Activated effector memory CD4-positive, alpha-beta T cell treated with Interleukin-2 at 50 U/mL for 16 hours (primary cell): ENCODE data around the gene ALDH3B2.
"Not testable (repeated sequence)": the region's sequence is repeated elsewhere in the genome, so short reads cannot be mapped to it uniquely, and the experiment has no call there.

Source experiments
- DNase-seq: peaks from one replicate; pipeline ENCODE4 v3.0.0-alpha.2; 2020

The ALDH3B2 gene

GRCh38 chr11:67659651-67660165, 14.7 kb downstream of the ALDH3B2 start:
- not testable (repeated sequence) for DNase-seq

GRCh38 chr11:67657300-67657699, 17.1 kb downstream of the ALDH3B2 start:
- no peak for DNase-seq

GRCh38 chr11:67656278-67656922, 18.0 kb downstream of the ALDH3B2 start:
- DNase-seq: no peak

- no peak for DNase-seq
These were observed 20.2 kb downstream of the ALDH3B2 start for GRCh38 chr11:67654225-67654624.

- no peak for DNase-seq
These were observed 21.2 kb downstream of the ALDH3B2 start for GRCh38 chr11:67652965-67653845.

GRCh38 chr11:67651976-67652781, 22.2 kb downstream of the ALDH3B2 start:
- DNase-seq: no peak

DNA sequence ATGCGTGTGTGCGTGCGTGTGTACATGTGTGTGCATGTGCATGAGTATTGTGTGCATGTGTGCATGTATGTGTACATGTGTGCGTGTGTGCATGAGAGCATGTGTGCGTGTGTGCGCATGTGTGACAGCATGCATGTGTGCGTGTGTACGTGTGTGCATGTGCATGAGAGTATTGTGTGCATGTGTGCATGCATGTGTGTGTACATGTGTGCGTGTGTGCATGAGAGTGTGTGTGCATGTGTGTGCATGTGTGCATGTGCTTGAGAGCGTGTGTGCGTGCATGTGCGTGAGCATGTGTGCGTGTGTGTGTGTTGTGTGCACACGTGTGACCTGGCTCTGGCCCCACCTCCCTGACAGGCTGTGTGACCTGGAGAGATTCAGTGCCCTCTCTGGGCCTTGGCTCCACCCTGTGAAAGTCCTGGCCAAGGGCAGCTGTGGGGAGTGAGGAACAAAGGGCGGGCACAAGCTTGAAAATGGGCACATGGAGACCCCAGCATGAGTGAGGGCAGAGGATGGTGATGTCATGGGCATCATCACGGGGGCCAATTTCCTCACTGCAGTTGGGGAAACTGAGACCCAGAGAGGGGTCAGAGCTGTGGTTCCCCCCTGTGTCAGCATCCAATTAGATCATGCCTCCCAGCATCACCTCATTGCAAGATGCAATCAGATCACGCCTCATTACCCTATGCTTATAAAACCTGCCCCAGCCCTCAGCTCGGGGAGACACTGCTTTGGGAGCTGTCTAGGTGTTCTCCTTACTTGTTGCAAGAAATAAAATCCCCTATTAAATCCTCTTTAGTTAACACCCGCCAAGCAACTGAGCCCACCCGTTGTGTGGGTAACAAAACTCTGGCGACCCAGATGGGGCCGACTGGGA, 24.6 kb downstream of the ALDH3B2 start:
- no peak for DNase-seq

DNA sequence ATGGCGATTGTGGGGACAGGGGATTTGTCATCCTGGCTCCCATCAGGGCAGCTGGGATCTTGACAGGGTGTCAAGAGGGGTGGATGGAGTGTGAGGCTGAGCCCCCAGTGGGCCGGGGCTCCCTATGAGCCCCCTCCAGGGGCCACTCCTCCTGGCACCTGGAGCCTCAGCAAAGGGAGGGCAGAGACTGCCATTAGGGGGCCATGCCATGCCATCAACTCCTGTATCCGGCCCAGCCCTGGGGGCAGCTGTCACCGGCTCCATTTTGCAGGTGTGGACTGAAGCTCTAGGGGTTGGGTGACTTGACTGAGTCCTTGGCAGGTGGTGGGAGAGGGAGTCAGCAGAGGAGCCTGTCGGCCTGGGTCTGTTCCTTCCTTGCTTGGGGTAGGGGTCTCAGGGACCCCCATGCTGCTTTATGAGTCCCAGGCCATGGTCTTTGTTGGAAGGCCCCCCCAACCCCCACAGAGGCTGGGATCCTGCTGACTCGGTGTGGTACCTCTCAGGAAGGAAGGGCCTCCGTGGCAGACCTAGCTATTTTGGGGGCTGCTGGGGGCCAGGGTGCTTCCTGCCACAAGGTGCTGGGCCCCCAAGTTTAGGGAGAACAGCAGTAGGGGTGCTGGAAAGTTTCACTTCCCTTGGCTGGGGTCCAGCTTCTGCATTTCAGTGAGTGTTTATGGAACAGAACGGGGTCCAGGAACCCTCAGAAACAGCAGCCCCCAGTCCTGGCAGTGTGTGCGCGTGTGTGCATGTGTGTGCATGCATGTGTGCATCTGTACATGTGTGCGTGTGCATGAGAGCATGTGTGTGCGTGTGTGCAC, 25.4 kb downstream of the ALDH3B2 start:
- no peak for DNase-seq

DNA sequence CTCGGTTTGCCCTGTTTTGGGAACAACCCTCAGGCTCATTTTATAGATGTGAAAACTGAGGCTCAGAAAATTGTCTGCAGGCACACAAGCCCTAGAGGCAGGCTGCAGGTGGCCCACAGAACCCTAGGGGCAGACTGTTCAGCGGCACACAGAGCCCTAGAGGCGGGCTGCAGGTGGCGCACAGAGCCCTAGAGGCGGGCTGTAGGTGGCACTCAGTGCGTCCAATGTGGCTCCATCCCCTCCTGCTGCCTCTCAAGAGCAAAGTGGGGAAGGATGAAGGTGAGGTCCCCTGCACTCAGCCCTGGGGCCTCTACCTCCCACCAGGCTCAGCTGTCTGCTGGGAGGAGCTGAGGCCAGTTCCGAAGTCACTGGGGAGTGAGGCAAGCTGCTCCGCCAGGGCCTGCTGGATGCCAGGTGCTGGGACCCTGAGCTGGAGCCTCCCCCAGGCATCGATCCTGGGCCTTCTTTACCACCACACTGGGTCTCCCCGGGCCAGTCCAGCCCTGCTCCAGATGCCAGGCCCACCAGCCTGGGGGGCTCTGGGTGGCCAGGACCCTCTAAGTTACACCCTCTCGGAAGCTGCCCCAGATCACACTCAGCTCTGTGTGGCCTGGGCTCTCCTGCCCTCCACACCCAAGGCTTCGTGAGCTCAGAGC, 26.2 kb downstream of the ALDH3B2 start:
- peak; percentile 29 for DNase-seq

DNA sequence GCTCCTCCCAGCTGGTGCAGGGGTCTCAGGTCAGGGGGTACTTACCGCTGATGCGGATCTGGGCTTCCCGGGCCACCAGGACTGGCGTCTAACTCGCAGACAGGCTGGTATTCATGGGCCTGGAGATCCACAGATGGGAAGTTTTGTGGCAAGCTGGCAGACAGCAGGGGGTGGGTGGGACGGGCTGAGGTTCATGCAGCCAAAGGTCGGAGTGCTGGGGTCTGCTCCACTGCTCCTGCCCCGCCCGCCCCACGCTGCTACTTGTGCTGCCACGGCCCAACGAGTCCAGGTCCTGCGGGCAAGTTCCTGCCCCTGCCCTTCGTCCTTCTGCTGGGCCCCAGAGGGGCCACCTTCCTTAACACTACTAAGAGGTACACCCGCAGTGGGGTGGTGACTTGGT, 27.0 kb downstream of the ALDH3B2 start:
- no peak for DNase-seq

DNA sequence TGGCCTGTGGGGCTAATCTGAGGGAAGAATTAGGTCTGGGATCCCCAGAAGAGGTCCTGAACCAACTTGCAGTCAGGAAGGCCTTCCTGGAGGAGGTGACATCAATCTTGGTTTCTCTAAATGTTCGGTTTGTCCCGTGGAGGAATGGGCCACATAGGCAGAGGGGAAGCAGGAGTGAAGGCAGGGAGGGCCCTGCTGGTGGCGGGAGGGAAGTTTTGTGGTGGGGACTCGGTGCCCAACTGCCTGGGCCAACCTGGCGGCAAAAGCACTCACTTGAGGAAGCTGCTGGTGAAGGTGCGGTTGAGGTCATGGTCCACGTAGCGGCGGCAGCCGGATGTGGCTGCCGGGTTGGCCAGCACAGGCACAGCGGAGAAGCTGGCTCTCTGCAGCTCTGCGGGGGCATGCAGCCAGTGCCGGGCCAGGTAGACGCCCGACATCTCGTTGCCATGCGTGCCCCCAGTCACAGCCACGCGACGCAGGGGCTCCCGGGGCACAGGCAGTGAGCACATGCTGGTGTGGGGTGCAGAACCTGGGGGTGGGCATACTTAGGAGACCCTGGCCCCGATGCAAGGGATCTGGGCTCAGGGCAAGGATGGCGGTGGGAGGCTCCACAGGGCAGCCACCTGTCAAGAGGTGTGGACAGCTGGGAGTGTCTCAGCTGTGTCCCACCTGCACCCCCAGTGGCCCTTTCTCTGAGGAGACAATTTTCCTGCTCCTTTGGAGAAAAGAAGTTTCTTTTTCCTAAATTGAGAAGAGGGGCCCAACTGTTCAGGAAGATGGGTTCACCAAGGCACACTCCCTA, 27.7 kb downstream of the ALDH3B2 start:
- peak; percentile 23 for DNase-seq

GRCh38 chr11:67645521-67646461, 28.6 kb downstream of the ALDH3B2 start:
- no peak for DNase-seq

DNA sequence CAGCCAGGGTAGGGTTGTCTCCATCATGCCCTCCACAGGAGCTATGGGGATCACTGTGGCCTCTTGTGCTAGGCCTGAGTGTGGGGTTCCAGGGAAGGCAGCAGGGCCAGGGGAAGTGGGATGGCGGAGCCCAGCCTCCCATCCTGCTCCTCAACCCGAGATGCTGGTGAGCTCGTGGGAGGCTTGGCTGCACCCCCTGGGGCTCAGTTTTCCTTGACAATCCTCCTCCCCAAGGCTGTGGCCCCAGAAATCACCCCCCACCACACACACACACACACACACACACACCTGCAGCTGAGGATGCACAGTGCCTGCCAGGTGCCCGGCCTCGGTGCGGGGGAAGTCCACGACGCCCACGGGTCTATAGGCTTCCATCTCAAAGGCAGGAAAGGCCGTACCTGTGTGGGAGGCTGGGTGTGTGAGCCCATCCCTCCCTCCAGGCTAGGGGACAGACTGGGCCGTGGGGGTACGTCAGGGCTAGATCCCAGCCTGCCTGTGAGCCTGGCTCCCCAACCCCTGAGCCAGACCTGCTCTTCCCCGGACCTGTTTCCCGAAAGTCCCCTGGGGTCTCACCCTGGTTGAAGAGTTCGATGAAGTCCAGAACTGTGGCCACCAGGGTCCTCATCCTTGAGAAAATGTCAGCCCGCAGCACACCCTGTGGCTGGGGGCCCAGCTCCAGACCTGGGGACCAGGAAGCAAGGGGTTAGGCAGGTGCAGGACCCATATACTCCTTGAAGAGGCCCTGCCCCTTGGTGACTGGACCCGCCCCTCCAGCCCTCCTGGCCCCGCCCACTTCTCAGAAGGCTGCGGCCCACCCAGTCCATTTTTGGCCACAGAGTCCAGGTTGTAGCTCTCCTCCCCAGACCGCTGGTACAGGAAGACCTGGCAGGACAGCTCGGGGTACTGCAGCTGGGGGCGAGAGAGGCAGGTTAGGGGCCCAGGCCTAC, 29.7 kb downstream of the ALDH3B2 start:
- DNase-seq: no peak

- no peak for DNase-seq
These were observed 30.4 kb downstream of the ALDH3B2 start for GRCh38 chr11:67644042-67644441.

GRCh38 chr11:67642173-67643120, 32.0 kb downstream of the ALDH3B2 start:
- DNase-seq: no peak
